A549 (cell line): Measurements from ENCODE around the gene ATP5PB. TPM values are rescaled to one million over a fixed set of nuclear protein-coding genes. Genes with fewer than 3 reads are reported as not detected.

ENCODE experiments used
- ATAC-seq, 2 experiments: fragments of 200-7000 bp in 1 of 2; fragments of >200 bp in 1 of 2; cut with Nextera tagmentation in 1 of 2; cut with Tn5 transposase in 1 of 2; 3 replicates each; pipeline versions ENCODE4 v1.8.0 to v1.9.1; 2018 to 2020; ENCODE audit warnings: mild to moderate bottlenecking in 1 of 2, moderate library complexity in 1 of 2
- CTCF ChIA-PET: fragments of 300-600 bp; sonication (Branson Sonifier 250); formaldehyde crosslinking; extraction: SDS; loops from one replicate; lab custom pipeline; 2021; ENCODE audit warnings: antibody characterized with exemption, inconsistent platforms; lab: Yijun Ruan, JAX
- POLR2A ChIA-PET: fragments of 350-600 bp; formaldehyde crosslinking; extraction: SDS; loops from one replicate; lab custom pipeline; 2021; ENCODE audit warnings: antibody characterized with exemption, inconsistent platforms; lab: Yijun Ruan, JAX
- DNase-seq, 2 experiments: peaks; one replicate each; pipeline versions ENCODE4 v3.0.0 to v3.0.0-alpha.2; 2011 to 2016; ENCODE audit warnings: low read depth in 1 of 2, low spot score in 1 of 2
- FAIRE-seq: peaks from 2 replicates; lab custom pipeline; 2011; peaks lifted over from hg19 to GRCh38; lab: Jason Lieb, UNC
- H3K27ac ChIP-seq, 2 experiments: fragments of >200 bp; sonication (Bioruptor Twin); formaldehyde crosslinking; 3 replicates each; pipeline ENCODE4 v1.5.1; 2016 to 2017
- H3K4me1 ChIP-seq: fragments of >200 bp; sonication (Bioruptor Twin); formaldehyde crosslinking; 3 replicates; pipeline ENCODE4 v1.6.1; 2016
- H3K4me2 ChIP-seq: fragments of >200 bp; sonication (Bioruptor Twin); formaldehyde crosslinking; 3 replicates; pipeline ENCODE4 v1.6.1; 2016
- H3K4me3 ChIP-seq: fragments of >200 bp; sonication (Bioruptor Twin); formaldehyde crosslinking; 3 replicates; pipeline ENCODE4 v1.5.1; 2016
- H3K9me3 ChIP-seq: fragments of >200 bp; sonication (Bioruptor Twin); formaldehyde crosslinking; 3 replicates; pipeline ENCODE4 v1.6.1; 2016
- CBX8 ChIP-seq: fragments of 200-600 bp; sonication (generic); IDR thresholded peaks from 2 replicates; pipeline ENCODE4 v1.6.1; 2016
- CEBPB ChIP-seq, 2 experiments: fragments of >200 bp in 1 of 2; sonication (Bioruptor Twin) in 1 of 2; formaldehyde crosslinking in 1 of 2; IDR thresholded peaks; 2 replicates each; pipeline ENCODE4 v1.6.1; 2012 to 2016
- EP300 ChIP-seq, 2 experiments: fragments of >200 bp; sonication (Bioruptor Twin); formaldehyde crosslinking; IDR thresholded peaks; 2 replicates in 1 of 2; 3 replicates in 1 of 2; pipeline ENCODE4 v1.6.1; 2016 to 2017
- FOSB ChIP-seq: fragments of 250-450 bp; sonication (Bioruptor Pico); IDR thresholded peaks from 2 replicates; pipeline ENCODE4 v1.5.0; 2020; ENCODE audit warnings: mild to moderate bottlenecking, moderate library complexity
- FOSL2 ChIP-seq, 2 experiments: fragments of 450-650 bp in 1 of 2; fragments of >200 bp in 1 of 2; sonication (Bioruptor Twin) in 1 of 2; formaldehyde crosslinking; IDR thresholded peaks; 2 replicates each; pipeline versions ENCODE4 v1.5.0 to v1.6.1; 2016 to 2020; ENCODE audit warnings: mild to moderate bottlenecking in 1 of 2, moderate library complexity in 1 of 2
- JUN ChIP-seq, 2 experiments: fragments of >200 bp; sonication (Bioruptor Twin); formaldehyde crosslinking; IDR thresholded peaks; 2 replicates in 1 of 2; 3 replicates in 1 of 2; pipeline ENCODE4 v1.6.1; 2016 to 2017
- NPAS2 ChIP-seq: fragments of 250-450 bp; sonication (Bioruptor Pico); IDR thresholded peaks from 2 replicates; pipeline ENCODE4 v1.8.0; 2022; ENCODE audit warnings: mild to moderate bottlenecking, moderate library complexity, borderline replicate concordance
- POLR2A ChIP-seq: IDR thresholded peaks from 2 replicates; pipeline ENCODE4 v1.6.1; 2012; ENCODE audit warnings: mild to moderate bottlenecking, low read length
- RAD21 ChIP-seq, 2 experiments: fragments of >200 bp in 1 of 2; sonication (Bioruptor Twin) in 1 of 2; formaldehyde crosslinking in 1 of 2; IDR thresholded peaks in 1 of 2; conservative IDR thresholded peaks in 1 of 2; 2 replicates in 1 of 2; 3 replicates in 1 of 2; pipeline ENCODE4 v1.6.1; 2012 to 2018; ENCODE audit warnings: inconsistent platforms in 1 of 2
- RARB ChIP-seq: fragments of 250-450 bp; sonication (Bioruptor Pico); IDR thresholded peaks from 2 replicates; pipeline ENCODE4 v1.8.0; 2021; ENCODE audit warnings: mild to moderate bottlenecking, moderate library complexity
- RCOR1 ChIP-seq: fragments of 150-350 bp; IDR thresholded peaks from 2 replicates; pipeline ENCODE4 v1.6.1; 2014; ENCODE audit warnings: antibody characterized with exemption, low read length, low read depth
- RNF2 ChIP-seq: fragments of 200-600 bp; sonication (generic); IDR thresholded peaks from 2 replicates; pipeline ENCODE4 v1.6.1; 2016; ENCODE audit warnings: low read depth, mild to moderate bottlenecking, antibody characterized with exemption, moderate library complexity, borderline replicate concordance
- SMC3 ChIP-seq: fragments of >200 bp; sonication (Bioruptor Twin); formaldehyde crosslinking; IDR thresholded peaks from 3 replicates; pipeline ENCODE4 v1.6.1; 2018; ENCODE audit warnings: inconsistent platforms
- WGBS: methylation state at CpG from one replicate; pipeline ENCODE4 v1.1.6; 2017; ENCODE audit errors: missing lambda C conversion rate; 5-methylcytosine and 5-hydroxymethylcytosine counted together
- polyA plus RNA-seq, 4 experiments: library from polyadenylated mRNA; depleted of rRNA in 3 of 4; stranded (reverse); fragments of >200 nt; fragmentation: RNase III in 1 of 4; extraction: RNeasy Plus Mini Kit Qiagen cat#74134 plus additional on column Dnase treatment in 1 of 4; gene quantifications; 2 replicates in 3 of 4; 3 replicates in 1 of 4; pipeline ENCODE4 v1.2.3, GENCODE V29; 2011 to 2017
- TF ChIP-seq, protein P1 (sequence below): fragments of 150-350 bp; IDR thresholded peaks from 2 replicates; pipeline ENCODE4 v1.6.1; 2014; ENCODE audit warnings: low read depth, mild to moderate bottlenecking, low read length
- TF ChIP-seq, protein P2 (sequence below): fragments of >200 bp; sonication (Bioruptor Twin); formaldehyde crosslinking; IDR thresholded peaks from 3 replicates; pipeline ENCODE4 v1.5.1; 2016

ATP5PB gene
- polyA plus RNA-seq, 2 of the 4 experiments (the other 2 are of a cell fraction): 275 to 300 TPM

DNA sequence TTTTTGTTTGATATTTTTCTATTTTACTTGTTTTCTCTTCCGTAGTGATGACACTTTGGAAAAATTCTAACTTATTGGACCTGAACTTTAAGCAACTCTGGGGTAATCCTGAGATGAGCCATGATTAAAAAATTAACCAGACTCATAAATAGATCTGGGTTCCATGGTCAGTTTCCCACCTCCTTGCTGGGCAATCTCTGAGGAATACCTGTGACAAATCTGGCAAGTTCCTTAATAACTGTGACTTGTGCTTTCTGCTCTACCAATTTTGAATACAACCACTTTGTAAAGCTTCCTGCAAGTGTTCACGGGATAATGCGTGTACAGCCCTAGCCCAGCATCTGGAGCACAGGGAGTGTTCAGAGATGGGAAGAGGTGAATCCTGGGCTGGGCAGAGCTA is 25.0 kb upstream of the ATP5PB start:
- no peak for DNase-seq
- H3K4me3 ChIP-seq: no peak overlapping the region
- FAIRE-seq: no peak
- no peak overlapping the region for H3K27ac ChIP-seq
- no peaks in the 10 kb centered on the region for H3K9me3 ChIP-seq
- TF ChIP-seq, protein P1, sequence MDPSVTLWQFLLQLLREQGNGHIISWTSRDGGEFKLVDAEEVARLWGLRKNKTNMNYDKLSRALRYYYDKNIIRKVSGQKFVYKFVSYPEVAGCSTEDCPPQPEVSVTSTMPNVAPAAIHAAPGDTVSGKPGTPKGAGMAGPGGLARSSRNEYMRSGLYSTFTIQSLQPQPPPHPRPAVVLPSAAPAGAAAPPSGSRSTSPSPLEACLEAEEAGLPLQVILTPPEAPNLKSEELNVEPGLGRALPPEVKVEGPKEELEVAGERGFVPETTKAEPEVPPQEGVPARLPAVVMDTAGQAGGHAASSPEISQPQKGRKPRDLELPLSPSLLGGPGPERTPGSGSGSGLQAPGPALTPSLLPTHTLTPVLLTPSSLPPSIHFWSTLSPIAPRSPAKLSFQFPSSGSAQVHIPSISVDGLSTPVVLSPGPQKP: no peak
- TF ChIP-seq RNF2: no peak
- POLR2A ChIA-PET: no interaction called here
- no peak for ATAC-seq
- WGBS: 97% methylated on average over 1 of the region's 3 CpGs
- CTCF ChIA-PET: interaction anchor here (1.3 kb wide), 1 partner anchor 201 kb away, joined by 7 read pairs; no protein-coding TSS in a partner anchor
- H3K4me2 ChIP-seq: no peak overlapping the region
- peaks cover 11% of the 10 kb centered on the region; the same call in 2 of the 3 replicates for H3K4me1 ChIP-seq

DNA sequence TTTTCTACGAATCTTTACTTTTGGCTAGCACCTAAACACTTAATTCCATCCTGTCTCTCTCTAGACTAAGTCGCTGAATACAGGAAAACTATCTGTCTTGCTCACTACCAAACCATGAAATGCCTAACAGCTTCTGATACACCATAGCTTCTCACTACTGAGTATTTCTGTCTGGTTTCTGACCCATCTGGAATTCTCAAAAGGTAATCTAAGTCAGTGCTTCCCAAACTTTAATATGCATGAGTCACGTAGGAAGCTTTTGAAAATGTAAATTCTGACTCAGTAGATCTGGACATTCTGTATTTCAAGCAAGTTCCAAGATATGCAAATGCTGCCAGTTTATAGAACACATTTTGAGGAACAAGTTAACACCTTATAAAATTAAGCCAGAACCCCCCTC is 12.5 kb upstream of the ATP5PB start:
- no peak for TF ChIP-seq FOSB (CRISPR knock-in tag)
- no peak for TF ChIP-seq EP300 (IDR thresholded peaks at IDR 0.05)
- TF ChIP-seq NPAS2 (CRISPR knock-in tag): no peak
- TF ChIP-seq JUN (IDR thresholded peaks at IDR 0.05): no peak
- no peak for TF ChIP-seq RARB (CRISPR knock-in tag)
- TF ChIP-seq CBX8: no peak
- no peak for TF ChIP-seq RAD21 (conservative IDR thresholded peaks at IDR 0.05 in 1 of 2, IDR thresholded peaks at IDR 0.05 in 1 of 2)
- TF ChIP-seq CEBPB (IDR thresholded peaks at IDR 0.05): no peak
- TF ChIP-seq POLR2A: no peak
- TF ChIP-seq, protein P1: no peak
- DNase-seq: no peak
- ATAC-seq: no peak

DNA sequence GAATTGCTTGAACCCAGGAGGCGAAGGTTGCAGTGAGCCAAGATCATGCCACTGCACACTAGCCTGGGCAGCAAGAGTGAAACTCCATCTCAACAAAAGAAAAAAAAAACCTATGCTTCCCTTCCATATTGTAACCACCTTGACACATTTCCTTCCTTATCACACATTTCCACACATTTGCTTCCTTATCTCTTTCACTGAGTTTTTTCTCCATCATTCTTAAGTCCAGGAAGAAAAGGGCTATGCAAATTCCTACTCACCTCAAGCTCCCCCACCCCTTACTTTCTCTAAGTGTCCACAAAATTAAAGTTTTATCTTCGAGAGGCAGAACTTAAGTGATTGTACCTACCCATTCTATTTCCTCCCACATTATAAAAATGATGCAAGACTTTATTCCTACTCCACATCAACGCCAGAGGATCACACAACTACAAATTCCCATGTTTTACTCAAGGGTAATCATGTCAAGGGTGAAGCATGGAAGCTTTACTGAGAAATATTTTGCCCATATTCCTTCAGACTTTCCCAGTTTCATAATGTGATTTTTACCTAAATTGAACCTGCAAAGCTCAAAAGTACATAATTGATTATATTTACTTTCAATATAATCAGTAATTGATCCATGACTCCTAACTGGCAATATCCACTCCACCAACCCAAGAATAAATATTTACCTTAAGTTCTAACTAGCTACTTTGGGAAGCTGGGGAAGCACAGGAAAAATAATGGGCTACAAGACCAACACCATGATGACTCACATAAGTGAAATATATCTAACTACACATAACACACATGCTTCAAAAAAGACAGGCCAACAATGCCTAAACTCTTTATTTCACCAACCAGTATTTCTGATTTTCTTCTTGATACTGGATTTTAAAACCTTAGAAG is 9.6 kb upstream of the ATP5PB start:
- ChIA-PET CTCF (interaction anchor here (0.8 to 1.7 kb wide), 3 partner anchors 8 to 76 kb away, joined by 3 to 6 read pairs (median 4); no protein-coding TSS in a partner anchor), POLR2A (no interaction called here)
- FAIRE-seq (no peak), ATAC-seq (no peak), DNase-seq (no peak)
- no peaks in the 10 kb centered on the region for H3K4me1 ChIP-seq
- TF ChIP-seq SMC3 (no peak), FOSB (CRISPR knock-in tag) (no peak), FOSL2 (IDR thresholded peaks at IDR 0.05) (no peak), FOSL2 (CRISPR knock-in tag; IDR thresholded peaks at IDR 0.05) (no peak)
- no peak overlapping the region for H3K27ac ChIP-seq
- H3K4me2 ChIP-seq: no peak overlapping the region
- H3K4me3 ChIP-seq: no peak overlapping the region
- H3K9me3 ChIP-seq: no peaks in the 10 kb centered on the region
- 95% methylated on average over 3 of the region's 3 CpGs for WGBS

More for the DNA sequence above, 12.5 kb upstream of the ATP5PB start:
- POLR2A ChIA-PET: no interaction called here
- no peaks in the 10 kb centered on the region for H3K9me3 ChIP-seq
- no peak overlapping the region for H3K4me2 ChIP-seq
- WGBS: 95% methylated on average over 3 of the region's 3 CpGs
- H3K27ac ChIP-seq: no peak overlapping the region
- no peak for FAIRE-seq
- CTCF ChIA-PET: no interaction called here
- H3K4me1 ChIP-seq: no peaks in the 10 kb centered on the region
- H3K4me3 ChIP-seq: no peak overlapping the region

DNA sequence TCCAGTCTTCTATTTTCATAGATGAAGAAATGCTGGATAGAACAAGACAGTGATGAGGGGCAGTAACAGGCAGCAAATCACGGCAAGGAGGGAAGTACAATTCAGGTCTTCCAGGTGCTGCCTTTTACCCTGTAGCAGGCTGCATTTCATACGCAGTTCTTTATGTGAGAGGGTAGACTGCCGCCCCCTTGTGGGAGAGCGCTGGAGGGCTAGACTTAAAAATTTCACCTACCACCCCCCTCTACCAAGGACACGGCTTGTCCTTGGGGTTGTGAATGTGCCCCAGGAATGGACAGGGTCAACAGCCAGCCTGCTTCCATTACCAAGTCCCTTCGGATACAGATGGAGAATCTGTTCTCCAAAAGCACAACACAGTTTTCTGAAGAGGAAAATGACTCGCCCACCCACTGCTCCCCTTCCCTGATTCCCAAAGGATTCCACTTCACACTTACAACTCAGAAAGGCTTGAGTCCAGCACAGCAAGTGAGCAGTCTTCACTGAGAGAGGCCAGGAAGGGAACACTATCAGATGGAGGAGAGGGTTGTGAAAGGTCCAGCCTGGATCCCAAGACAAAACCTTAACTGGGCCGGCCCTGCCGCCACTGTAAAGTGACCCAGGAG is 7.6 kb upstream of the ATP5PB start:
- no peak overlapping the region for H3K4me2 ChIP-seq
- H3K4me1 ChIP-seq: no peaks in the 10 kb centered on the region; the same call in 2 of the 3 replicates
- DNase-seq (peak in 1 of 2 experiments; percentile 32), FAIRE-seq (no peak)
- TF ChIP-seq RCOR1 (no peak), RAD21 (conservative IDR thresholded peaks at IDR 0.05 in 1 of 2, IDR thresholded peaks at IDR 0.05 in 1 of 2) (0 out of 5 replicates have a peak, but pooled peaks of 1 of the 2 experiments have one; percentile 12)
- TF ChIP-seq, protein P2, sequence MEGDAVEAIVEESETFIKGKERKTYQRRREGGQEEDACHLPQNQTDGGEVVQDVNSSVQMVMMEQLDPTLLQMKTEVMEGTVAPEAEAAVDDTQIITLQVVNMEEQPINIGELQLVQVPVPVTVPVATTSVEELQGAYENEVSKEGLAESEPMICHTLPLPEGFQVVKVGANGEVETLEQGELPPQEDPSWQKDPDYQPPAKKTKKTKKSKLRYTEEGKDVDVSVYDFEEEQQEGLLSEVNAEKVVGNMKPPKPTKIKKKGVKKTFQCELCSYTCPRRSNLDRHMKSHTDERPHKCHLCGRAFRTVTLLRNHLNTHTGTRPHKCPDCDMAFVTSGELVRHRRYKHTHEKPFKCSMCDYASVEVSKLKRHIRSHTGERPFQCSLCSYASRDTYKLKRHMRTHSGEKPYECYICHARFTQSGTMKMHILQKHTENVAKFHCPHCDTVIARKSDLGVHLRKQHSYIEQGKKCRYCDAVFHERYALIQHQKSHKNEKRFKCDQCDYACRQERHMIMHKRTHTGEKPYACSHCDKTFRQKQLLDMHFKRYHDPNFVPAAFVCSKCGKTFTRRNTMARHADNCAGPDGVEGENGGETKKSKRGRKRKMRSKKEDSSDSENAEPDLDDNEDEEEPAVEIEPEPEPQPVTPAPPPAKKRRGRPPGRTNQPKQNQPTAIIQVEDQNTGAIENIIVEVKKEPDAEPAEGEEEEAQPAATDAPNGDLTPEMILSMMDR: peak; percentile 41; the same call in 2 of the 3 replicates
- TF ChIP-seq, all 56 proteins: peak for 2
- no peaks in the 10 kb centered on the region for H3K9me3 ChIP-seq
- ChIA-PET POLR2A (no interaction called here), CTCF (interaction anchor here (0.6 to 2.0 kb wide), 6 partner anchors 11 to 818 kb away, joined by 3 to 4 read pairs (median 3); partner anchors contain the start of gene OVGP1)
- H3K27ac ChIP-seq: no peak overlapping the region
- H3K4me3 ChIP-seq: no peak overlapping the region
- ATAC-seq: peak; percentile 64 to 77
- 65% methylated on average over 6 of the region's 9 CpGs for WGBS
